CD4-positive, alpha-beta T cell treated with Interleukin-1 beta for 1 hour (primary cell): Measurements from ENCODE around the gene DDX53.

Experiments
- DNase-seq, 2 donors: peaks; one replicate each; pipeline ENCODE4 v3.0.0-alpha.2; 2020 to 2022

Gene DDX53

DNA sequence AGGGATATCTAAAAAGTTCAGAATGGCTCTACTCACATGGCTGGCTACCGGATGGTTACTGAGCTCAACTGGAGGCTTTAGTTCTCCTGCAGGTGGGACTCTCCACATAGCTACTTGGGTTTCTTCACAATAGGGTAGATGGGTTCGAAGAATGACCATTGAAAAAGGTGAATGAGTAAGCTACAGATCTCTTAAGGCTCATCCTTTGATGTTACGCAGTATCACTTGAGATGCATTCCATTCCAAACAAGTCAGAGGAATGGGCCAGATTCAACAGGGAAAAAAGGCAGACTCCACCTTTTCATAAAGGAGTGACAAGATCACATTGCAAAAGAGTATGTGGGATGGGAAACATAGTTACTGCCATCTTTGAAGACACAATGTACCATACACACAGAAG lies 52.6 kb downstream of the DDX53 start:
- DNase-seq = no peak
